Fibroblast of the conjunctiva (primary cell): ENCODE results near the gene MVB12B.

Experiments
- DNase-seq: peaks from one replicate; pipeline ENCODE4 v3.0.0-alpha.2; 2010; ENCODE audit warnings: low read depth

MVB12B gene

DNA sequence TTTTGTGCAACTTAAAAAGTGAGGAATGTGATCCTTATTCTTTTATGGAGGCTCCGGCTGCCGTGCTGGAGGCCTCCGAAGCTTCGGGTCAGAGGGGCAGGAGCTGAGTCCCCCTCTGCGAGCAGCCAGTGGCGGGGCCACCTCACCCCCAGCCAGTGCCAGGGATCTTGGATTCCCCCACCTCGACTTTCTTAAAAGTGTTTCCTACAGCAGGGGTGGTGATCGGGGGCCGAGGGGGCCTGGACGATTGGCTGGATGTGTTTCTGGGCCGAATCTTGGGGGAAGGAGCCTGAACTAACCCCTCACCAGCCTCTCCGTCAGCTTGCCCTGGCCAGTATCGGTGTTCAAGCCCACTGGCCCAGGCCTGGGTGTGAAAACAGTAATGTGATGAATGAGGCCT is 194.9 kb downstream of the MVB12B start:
- no peak for DNase-seq

DNA sequence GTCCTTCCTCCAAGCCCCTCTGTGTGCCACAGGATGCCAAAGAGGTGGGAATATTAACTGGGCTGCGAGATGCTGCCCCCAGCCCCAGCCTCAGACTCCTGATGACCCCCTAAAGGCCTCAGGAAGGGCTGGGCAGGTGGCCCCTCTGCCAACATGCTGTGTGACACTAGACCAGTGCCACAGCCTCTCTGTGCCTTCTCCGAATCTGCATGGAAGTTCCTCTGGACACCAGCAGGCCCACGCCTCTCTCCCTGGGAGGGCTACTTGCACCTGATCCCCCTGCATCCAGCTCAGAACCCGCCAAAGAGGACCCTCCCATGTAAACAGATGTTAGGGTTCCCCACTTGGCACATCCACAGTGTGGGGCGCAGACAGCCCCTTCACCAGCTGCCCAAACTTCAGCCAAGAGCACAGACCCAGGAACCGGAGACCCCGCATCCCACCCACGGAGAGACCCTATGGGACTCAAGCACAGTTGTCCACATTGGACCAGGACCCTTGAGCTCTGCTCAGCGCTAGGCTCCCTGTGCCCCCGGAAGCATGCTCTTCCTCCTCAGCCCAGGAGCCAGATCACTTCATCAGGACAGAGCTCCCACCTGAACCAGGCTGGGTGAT is 195.5 kb downstream of the MVB12B start:
- DNase-seq, result no peak

DNA sequence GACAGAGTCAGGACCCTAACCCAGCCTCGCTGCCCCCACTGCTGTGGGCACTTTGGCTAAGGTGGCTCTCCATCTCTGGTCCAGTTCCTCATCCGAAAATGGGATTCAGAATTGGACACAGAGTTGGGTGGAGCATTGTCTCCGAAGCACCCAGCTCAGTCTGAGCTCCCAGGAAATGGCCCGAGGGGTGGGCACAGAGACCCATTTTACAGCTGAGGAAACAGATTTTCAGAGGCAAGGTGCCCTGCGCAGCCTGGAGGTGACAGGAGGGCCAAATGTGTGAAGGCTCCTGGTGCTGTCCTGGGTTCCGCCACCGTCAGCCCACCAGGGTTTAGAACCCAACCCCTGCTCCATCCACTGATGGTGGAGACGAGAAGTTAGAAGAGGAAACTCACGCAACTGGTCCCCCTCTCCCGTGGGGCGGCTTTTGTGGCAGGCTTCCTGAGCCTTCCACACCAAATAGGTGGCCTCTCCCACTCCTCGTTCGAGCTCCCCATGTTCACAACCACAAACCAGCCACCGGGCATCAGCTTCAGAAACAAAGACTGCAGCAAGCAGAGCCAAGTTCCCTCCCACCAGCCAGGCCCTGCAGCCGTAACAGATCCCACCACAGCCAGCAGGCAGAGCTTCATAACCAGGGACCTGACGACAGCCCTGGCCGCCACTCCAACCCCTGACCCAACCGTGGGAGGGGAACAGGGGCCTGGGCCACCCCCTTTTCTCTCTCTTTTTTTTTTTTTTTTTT is 196.2 kb downstream of the MVB12B start:
- no peak for DNase-seq

DNA sequence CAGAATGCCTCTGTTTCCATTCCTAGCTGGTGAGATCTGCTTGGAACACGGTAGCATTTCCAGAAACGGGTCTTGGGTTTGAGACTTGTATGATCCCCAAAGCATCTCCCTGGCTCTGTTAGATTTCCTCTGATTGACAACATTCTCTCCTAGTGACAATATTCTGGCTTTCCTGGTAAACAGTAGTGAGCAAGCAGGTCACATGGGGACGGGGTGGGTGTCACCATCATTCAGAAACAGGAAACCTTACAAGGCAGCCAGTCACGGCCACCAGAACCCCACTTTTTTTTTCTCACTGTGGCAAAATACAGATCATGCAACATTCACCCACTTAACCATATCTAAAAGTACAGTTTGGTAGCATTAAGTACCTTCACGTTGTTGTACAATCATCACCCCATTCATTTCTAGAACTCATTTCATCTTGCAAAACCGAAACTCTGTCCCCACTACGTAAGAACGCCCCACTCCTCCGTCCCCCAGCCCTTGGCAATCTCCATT is 197.0 kb downstream of the MVB12B start:
- no peak for DNase-seq

DNA sequence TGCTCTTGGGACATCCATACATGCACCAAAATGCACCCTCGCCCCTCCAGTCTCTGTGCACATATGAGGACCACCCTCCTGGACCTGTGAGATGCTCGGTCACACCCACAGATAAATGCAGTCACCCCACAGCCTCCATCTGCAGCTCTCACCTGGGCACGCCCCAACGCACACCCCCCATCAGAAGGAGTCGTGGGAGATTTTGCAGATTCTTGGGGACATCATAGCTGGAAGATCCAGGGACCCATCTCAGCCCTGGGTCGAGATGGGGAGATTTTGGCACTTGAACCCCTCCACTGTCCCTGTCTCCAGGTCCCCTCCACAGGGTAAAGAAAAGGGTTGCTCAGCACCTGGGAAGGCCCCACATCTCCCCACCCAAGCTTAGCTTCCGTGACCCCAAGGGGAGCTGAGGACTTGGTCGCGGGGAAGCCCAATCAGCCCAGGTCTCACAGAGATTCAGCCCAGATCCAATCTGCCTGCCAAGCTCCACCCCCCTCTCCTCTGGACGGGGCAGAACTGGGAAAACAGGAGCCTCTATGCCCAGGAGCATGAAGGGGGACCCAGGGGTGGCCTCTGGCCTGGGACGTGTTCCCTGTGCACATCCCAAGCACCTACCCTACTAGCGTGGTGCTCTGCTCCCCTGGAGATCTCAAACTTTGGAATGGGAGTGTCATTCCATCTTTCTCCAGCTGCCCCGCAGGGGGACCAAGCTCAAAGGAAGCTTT is 197.9 kb downstream of the MVB12B start:
- no peak for DNase-seq

DNA sequence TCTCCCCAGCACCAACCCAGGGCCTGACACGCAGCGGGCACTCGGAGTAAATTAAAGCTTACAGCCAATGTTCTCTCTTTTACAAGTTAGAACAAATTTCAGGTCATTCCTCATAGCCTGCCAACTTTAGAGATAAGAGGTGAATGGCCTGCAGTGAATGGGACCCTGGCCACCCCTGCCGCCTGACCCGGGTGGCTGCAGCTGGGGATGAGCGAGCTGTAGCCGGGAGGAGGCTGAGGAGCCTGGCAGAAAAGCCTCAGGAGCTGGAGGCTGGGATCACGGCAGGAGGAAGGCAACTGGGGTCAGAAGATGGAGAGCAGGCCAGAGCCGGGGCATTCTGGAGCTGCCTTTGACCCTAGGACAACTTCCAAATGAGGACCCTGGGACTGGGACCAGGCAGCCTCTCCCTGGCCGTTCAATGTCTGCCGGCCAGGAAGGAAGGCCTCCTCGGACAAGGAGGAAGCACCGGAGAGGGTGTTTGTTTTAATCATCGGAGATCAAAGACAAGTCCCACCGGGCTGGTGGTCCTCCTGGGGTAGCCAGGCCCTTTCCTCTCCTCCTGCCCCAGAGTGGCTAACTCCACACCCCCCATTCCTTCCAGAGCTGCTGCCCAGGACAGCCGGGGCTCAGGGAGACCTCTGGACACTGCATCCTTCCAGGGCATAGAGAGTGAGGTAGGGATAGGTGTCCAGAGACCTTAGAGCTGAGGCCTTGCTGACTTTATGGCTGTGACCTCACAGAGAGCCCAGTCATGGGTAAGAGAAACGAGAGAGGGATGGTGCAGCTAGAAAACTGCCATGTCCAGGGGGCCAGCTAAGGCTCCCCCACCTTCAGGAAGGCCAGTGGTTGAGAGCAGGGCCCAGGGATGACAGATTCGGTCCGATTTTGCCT is 199.8 kb downstream of the MVB12B start:
- no peak for DNase-seq

DNA sequence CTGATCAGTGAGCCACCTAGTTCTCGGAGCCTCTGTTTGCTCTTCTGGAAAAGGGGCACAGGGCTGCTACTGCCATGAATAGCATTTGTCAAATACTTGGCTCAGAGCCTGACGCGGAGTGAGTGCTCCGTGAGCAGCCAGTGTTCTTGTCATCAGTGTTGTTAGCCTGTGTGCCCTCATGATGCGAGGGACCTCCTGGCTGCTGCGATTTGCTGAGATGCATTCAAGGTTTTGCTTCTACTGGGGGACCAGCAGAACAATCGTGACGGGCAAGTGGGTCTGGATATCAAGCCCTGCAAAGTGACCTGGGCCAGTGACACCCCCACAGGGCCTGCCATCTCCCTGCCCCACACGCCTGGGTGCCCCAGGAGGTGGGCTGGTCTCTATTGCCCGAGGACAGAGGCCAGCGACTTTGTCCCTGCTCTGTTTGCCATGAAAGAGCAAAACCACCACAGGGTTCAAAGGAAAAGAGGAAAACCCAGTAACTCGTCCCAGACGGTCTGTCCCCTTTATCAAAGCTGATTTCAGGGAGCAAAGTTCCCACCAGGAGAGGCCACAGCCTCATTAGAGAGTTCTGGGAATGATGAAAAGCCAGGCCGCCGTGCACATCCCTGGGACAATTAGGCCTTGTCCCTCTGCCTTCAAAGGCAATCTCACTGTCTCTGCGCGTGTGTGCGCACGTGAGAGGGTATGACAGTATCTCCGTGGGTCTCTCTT is 200.6 kb downstream of the MVB12B start:
- DNase-seq, result no peak

DNA sequence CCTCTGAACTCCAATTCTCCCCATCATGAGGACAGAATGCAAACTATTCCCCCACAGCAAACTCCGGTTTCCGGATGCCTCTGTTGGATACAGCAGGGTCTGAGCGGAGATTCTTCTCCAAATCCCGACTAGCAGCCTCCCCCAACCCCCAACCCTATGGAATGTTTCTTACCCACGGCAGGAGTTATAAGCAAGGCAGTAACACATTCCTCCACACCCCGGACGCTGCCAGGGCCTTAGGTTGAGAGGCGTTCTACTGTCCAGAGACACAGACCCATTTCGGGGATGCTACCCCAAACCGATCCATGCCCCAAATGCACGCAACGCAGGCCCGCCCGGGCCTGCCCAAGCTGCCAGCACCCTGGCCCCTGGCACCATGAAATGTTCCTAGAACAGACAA is 201.5 kb downstream of the MVB12B start:
- DNase-seq, result no peak

DNA sequence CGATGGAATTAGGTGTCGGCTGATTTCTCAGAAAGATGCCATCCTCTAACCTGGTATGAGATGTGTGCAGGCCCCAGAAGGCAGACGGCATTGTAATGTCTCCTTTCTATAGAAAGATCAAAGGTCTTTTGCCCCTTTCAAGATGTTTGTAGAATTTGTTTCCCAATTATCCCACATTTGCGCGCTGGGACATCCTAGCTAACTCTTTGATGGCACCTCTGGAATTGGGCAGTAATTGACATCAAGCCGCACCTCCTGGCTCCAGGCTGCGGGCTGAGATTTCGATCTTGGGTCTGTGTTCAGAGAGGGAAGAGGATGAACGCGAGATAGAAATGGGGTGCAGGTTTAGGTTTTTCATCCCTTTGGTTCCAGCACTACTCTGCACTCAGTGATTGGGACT is 202.3 kb downstream of the MVB12B start:
- DNase-seq, result no peak

DNA sequence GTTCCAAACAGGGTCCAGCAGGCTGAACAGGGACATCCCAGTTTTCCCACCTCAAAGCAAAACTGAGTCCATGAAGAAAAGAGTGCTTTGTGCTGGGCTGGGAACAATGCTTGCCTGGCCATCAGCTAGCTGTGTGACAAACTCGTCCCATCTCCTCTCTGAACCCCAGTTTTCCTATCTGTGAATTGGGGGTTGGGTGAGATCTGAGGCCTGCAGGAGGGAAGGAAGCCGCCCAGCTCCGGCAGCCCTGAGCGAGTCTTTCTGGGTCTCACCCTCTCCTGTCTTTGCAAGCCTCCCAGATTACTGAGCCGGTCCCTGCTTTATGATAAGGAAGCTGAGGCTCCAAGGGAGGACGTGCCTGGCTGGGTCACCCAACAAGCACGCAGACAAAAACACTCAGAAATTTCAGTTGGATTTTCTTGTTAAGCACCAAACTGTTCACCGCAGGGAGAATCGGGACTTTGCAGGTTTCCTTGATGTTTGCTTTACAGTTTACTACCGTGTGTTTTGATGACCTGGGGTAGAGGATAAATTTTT is 204.5 kb downstream of the MVB12B start:
- DNase-seq, result no peak

DNA sequence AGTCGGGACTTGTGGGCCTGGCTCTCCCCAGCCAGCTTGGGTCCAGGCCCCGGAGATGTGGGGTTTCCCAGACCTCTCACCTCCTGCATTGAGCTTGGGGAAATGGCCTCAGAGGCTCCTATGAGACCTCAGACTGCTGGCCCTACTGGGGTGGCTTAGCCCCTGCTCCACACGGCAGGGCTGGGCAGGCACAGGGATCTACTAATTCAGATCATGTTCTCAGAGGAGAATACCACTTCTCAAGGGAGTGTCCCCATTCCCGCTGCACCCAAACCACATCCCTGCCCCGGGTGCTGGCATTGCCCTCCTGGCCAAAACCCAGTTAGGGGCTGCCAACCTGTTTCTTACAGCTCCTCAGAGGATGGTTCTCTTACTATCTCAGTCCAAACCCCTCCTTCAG is 205.0 kb downstream of the MVB12B start:
- DNase-seq, result no peak

DNA sequence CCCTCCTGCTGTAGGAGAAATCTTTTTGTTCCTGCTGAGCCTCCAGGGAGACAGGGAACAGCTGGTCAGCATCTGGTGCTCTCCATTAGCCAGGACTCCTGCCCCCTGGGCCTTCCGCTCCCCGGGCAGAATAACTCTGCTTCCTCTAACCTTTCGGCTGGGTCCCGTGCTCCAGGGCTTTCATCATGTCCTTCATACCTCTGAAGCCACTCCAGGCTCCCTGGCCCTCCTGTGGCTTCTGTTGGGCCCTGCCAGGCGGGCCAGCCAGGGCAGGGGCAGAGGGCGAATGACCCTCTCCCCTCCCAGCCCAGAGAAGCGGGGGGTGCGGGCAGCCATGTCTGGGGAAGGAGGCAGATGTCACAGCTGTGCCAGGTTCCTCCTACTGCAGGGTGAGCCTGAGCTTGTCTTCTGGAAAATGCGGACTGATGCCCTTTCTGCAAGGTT is 205.4 kb downstream of the MVB12B start:
- peak; percentile 28 for DNase-seq

DNA sequence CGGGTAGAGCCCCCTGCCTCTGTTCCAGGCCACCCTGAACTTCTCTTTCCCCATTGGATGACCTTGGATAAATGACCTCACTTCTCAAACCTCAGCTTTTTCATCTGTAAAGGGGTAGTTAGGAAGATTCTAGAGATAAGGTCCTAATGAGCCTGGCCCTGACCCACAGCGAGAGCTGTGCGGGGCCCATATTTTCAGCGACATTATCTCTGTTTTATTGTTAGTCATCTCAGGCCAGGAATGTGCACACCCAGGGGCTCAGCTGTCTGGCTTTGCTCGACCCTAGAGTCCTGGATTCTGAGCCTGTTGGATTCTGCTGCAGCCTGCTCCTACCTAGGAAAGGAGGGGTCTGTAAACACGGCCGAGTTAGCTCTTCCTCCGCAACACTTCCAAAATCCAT is 205.9 kb downstream of the MVB12B start:
- no peak for DNase-seq

DNA sequence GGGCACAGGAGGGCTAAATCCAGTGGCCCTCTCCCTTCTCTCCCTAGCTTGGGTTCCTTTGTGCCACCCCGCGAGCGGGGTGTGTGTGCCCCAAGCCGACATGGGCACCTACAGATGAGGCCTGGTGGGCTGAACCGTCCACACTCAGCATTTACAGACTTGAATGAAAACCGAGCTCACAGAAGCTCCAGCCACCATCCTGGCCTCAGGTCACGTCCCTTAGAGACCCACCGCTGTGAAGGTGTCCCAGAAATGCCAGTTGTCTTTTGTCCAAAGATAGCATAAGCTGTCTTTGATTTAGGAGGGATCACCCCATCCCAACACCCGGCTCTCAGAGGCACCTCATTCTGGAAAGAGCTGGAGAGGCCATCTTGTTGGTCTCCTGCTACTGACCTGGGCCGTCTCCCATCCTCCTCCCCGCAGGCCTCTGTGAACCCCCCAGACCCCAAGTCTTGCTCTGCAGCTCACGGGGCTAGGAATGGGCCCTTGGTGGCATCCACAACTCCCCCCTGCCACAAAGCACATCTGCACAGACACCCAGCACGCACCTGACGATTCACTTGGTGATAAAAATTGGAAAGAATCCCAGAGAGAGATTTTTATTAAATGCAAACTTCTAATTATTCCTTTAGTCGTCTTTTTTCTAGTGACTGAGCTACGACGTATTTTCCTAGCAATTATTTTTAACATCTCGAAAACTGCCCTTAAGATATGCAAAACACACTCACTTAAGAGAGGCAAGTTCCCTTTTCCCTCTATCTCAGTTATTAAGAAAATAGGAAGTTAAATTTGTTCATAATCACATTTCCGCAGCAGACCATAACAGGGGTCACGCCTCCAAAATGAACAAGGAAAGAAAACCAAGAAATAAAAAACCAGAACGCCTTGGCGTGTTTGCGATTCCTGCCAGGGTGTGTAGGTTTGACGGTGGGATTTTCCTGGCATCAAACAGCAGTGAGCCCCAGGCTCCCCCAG is 206.6 kb downstream of the MVB12B start:
- no peak for DNase-seq

DNA sequence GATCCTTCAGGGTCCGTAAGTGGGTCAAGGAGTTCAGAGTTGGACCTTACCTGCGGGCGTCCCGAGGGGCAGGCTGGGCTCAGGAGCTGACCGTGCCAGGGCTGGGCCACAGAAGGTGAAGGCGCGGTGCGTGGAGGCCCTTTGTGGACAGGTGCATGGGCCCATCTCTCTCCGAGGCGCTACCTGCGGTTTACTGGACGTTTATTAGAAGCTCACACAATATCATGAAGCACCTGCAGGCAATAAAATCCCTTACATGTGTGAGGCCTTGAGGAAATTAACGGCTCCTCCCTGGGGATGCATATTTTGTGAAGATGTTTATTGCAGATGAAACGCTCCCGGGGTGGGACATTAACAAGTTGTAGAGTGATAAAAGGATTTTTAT is 207.3 kb downstream of the MVB12B start:
- no peak for DNase-seq

DNA sequence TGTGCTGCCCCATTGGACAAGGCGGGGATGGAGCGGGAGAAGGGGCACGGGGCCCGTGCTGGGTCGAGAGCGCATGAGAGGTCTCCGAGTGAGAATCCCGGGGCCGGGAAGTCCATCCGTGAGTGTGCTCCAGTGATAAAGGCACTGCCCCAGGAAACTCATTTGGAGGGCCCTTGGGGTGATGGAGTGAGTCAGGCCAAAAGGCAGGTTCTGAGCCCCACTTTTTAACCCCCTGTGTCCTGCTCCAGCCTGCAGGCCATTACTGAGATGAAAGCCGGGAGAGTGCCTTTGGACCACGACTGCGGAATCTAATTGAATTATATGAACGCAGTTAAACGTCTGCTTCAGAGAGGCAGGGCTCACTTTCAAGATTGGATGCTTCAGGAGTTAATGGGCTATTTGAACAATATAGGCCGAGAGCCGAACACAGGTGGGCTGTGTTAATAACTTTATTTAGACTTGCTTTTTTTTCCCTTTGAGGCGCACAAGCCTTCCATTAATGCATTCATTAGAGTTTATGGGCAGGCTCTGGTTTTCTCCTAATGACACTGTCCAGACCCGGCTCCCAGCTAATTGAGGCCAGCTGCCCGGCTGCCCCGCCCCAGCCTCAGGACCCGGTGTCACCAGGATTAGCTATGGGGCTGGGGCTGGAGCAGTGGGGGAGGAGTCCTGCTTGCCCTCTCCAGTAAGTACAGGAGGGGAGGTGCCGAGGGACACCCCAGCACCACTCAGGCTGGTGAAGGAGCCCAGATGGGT is 208.0 kb downstream of the MVB12B start:
- DNase-seq, result no peak

DNA sequence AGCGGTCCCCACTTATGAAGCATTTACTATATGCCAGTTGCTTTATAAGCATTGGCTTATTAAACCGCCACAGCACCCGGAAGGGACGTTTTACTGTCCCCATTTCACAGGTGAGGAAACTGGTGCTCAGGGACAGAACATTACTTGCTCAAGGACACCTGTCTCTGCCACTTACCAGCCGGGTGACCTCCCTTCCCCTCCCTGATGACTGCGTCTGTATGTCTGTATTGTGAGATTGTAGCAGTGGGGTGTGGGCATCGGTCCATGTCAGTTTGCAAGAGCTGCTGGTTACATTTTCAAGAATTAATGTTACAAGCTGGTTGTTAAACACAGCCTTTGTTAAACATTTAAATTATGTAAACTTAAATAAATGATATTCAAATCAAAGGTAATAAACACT is 209.5 kb downstream of the MVB12B start:
- no peak for DNase-seq

DNA sequence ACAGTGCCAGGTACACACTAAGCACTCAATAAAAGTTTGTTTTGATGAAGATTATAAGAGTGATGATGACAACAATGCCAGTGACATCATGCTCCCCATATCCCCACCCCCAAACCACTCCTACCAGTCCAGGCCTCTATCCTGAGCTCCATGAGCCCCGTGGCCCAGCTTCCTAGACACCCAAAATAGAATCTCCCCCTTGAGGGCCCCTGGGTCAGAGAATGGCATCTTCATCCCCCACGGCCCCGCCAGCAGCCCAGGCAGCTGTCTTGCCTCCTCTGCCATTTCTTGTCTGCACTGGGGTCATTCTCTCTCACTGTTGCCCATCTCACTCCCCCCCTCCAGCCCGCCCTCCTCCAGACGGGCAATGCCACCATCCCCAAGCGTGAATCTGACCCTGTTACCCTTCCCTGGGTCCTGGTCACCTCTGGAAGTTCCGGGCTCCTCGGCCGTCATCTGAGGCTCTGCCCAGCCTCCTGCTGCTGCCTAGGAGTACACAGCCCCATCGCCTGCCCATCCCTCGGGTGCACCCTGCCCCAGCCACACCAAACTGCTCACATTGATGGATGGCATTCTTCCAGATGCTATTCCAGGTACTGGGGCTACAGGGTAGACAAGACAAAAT is 210.3 kb downstream of the MVB12B start:
- no peak for DNase-seq

DNA sequence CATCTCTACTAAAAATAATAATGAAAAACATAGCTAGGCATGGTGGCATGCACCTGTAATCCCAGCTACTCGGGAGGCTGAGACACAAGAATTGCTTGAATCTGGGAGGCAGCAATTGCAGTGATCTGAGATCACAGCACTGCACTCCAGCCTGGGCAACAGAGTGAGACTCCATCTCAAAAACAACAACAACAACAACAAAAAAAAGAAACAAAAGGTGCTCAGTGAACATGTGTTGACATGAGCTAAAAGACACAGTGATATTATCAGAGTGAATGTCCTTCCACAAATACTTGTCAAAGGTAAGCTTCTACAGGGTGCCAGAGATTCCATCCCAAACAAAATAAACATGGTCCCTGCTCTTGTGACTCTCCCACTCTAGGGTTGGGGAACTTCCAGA is 211.9 kb downstream of the MVB12B start:
- no peak for DNase-seq
